HepG2 (cell line): Measurements from ENCODE around the gene AXIN2. TPM values are rescaled to one million over a fixed set of nuclear protein-coding genes. Genes with fewer than 3 reads are reported as not detected.

Experiments used
- AHDC1 ChIP-seq: sonication (generic); formaldehyde crosslinking; IDR thresholded peaks from 2 replicates; pipeline ENCODE4 v1.5.1; 2020; ENCODE audit warnings: mild to moderate bottlenecking, missing genetic modification reagents, borderline replicate concordance
- ATAD3A ChIP-seq: sonication (generic); formaldehyde crosslinking; IDR thresholded peaks from 2 replicates; pipeline ENCODE4 v1.4.0; 2020; ENCODE audit warnings: missing genetic modification reagents
- HNF4A ChIP-seq: sonication (generic); formaldehyde crosslinking; IDR thresholded peaks from 2 replicates; pipeline ENCODE4 v1.4.0; 2020; ENCODE audit warnings: missing genetic modification reagents
- MAFG ChIP-seq: sonication (generic); formaldehyde crosslinking; IDR thresholded peaks from 2 replicates; pipeline ENCODE4 v1.5.1; 2020; ENCODE audit warnings: mild to moderate bottlenecking, missing genetic modification reagents
- MXD1 ChIP-seq: sonication (generic); formaldehyde crosslinking; IDR thresholded peaks from 2 replicates; pipeline ENCODE4 v1.4.0; 2020; ENCODE audit warnings: mild to moderate bottlenecking, missing genetic modification reagents
- PRMT3 ChIP-seq: sonication (generic); formaldehyde crosslinking; IDR thresholded peaks from 2 replicates; pipeline ENCODE4 v1.8.1; 2022; ENCODE audit warnings: low read depth, mild to moderate bottlenecking, moderate library complexity, missing genetic modification reagents, borderline replicate concordance
- RBAK ChIP-seq: sonication (generic); formaldehyde crosslinking; IDR thresholded peaks from 2 replicates; pipeline ENCODE4 v1.5.1; 2020; ENCODE audit warnings: mild to moderate bottlenecking, missing genetic modification reagents
- RFX3 ChIP-seq: IDR thresholded peaks from 2 replicates; pipeline ENCODE4 v1.6.1; 2016; ENCODE audit warnings: missing biosample characterization, missing genetic modification reagents
- TP53 ChIP-seq: sonication (generic); formaldehyde crosslinking; conservative IDR thresholded peaks from 2 replicates; pipeline ENCODE4 v1.4.0; 2020; ENCODE audit warnings: missing genetic modification reagents
- ZNF136 ChIP-seq: sonication (generic); formaldehyde crosslinking; IDR thresholded peaks from 2 replicates; pipeline ENCODE4 v1.8.1; 2022; ENCODE audit warnings: low read depth, mild to moderate bottlenecking, moderate library complexity, missing genetic modification reagents
- ZNF160 ChIP-seq: sonication (generic); formaldehyde crosslinking; IDR thresholded peaks from 2 replicates; pipeline ENCODE4 v1.8.0; 2022; ENCODE audit warnings: mild to moderate bottlenecking, inconsistent platforms, missing genetic modification reagents
- ZNF468 ChIP-seq: sonication (generic); formaldehyde crosslinking; IDR thresholded peaks from 2 replicates; pipeline ENCODE4 v1.8.0; 2022; ENCODE audit warnings: mild to moderate bottlenecking, moderate library complexity, missing genetic modification reagents
- ZNF512B ChIP-seq: sonication (generic); formaldehyde crosslinking; IDR thresholded peaks from 2 replicates; pipeline ENCODE4 v1.5.1; 2020; ENCODE audit warnings: missing genetic modification reagents, mild to moderate bottlenecking, borderline replicate concordance
- ZNF576 ChIP-seq: sonication (generic); formaldehyde crosslinking; IDR thresholded peaks from 2 replicates; pipeline ENCODE4 v1.4.0; 2020; ENCODE audit warnings: mild to moderate bottlenecking, missing genetic modification reagents
- ZNF615 ChIP-seq: sonication (generic); formaldehyde crosslinking; IDR thresholded peaks from 2 replicates; pipeline ENCODE4 v1.5.0; 2020; ENCODE audit warnings: mild to moderate bottlenecking, missing genetic modification reagents, borderline replicate concordance
- ZNF747 ChIP-seq: sonication (generic); formaldehyde crosslinking; IDR thresholded peaks from 2 replicates; pipeline ENCODE4 v1.8.1; 2023; ENCODE audit warnings: missing genetic modification reagents, mild to moderate bottlenecking, borderline replicate concordance
- ZNF790 ChIP-seq: sonication (generic); formaldehyde crosslinking; IDR thresholded peaks from 2 replicates; pipeline ENCODE4 v1.8.0; 2022; ENCODE audit warnings: missing genetic modification reagents, mild to moderate bottlenecking, borderline replicate concordance
- polyA plus RNA-seq, 8 experiments: library from polyadenylated mRNA; depleted of rRNA in 3 of 8; stranded (reverse) in 7 of 8; unstranded in 1 of 8; fragments of >200 nt; fragmentation: Illumina TruSeq in 4 of 8; extraction: Trizol in 4 of 8; gene quantifications; 2 replicates each; pipeline versions ENCODE4 v1.2.1 to v1.2.3, GENCODE V29; 2011 to 2016; ENCODE audit warnings: low read depth in 4 of 8, missing spikeins in 1 of 8, mixed read lengths in 1 of 8; ENCODE audit not compliant: insufficient read depth in 1 of 8
- total RNA-seq, 5 experiments: library from RNA; depleted of rRNA; stranded (reverse); fragments of >200 nt; fragmentation: Illumina TruSeq; extraction: Trizol; gene quantifications; 2 replicates each; pipeline ENCODE4 v1.2.3, GENCODE V29; 2016; ENCODE audit warnings: low read depth in 1 of 5

AXIN2 gene
- total and polyA plus RNA-seq, 2 of the 13 experiments (the other 11 are each of a cell fraction or from before 2014, with no cell fraction given) = 58.6 to 63.4 TPM

GRCh38 chr17:65557349-65558310 lies 3.8 kb downstream of the AXIN2 start (continued):
- TF ChIP-seq AHDC1 (CRISPR knock-in tag) (peak; percentile 96), MAFG (CRISPR knock-in tag) (no peak), TP53 (CRISPR knock-in tag) (no peak), ATAD3A (CRISPR knock-in tag) (no peak), RBAK (no peak), ZNF160 (CRISPR knock-in tag) (0 out of 2 replicates have a peak, but pooled peaks have one; percentile 55), ZNF747 (peak; percentile 72), ZNF468 (CRISPR knock-in tag) (no peak), RFX3 (CRISPR knock-in tag) (no peak), ZNF512B (CRISPR knock-in tag) (0 out of 2 replicates have a peak, but pooled peaks have one; percentile 83), ZNF576 (CRISPR knock-in tag) (no peak), ZNF136 (CRISPR knock-in tag) (peak; percentile 89; the same call in 1 of the 2 replicates), ZNF790 (no peak), ZNF615 (CRISPR knock-in tag) (no peak), MXD1 (CRISPR knock-in tag) (no peak), PRMT3 (CRISPR knock-in tag) (no peak), HNF4A (CRISPR knock-in tag) (peak; percentile 86)
